ENCODE data around the gene LYPD4. TPM values are rescaled to one million over a fixed set of nuclear protein-coding genes. Genes with fewer than 3 reads are reported as not detected.

The LYPD4 gene
- total RNA-seq, 1 donor from 2014 or later, result not detected

DNA sequence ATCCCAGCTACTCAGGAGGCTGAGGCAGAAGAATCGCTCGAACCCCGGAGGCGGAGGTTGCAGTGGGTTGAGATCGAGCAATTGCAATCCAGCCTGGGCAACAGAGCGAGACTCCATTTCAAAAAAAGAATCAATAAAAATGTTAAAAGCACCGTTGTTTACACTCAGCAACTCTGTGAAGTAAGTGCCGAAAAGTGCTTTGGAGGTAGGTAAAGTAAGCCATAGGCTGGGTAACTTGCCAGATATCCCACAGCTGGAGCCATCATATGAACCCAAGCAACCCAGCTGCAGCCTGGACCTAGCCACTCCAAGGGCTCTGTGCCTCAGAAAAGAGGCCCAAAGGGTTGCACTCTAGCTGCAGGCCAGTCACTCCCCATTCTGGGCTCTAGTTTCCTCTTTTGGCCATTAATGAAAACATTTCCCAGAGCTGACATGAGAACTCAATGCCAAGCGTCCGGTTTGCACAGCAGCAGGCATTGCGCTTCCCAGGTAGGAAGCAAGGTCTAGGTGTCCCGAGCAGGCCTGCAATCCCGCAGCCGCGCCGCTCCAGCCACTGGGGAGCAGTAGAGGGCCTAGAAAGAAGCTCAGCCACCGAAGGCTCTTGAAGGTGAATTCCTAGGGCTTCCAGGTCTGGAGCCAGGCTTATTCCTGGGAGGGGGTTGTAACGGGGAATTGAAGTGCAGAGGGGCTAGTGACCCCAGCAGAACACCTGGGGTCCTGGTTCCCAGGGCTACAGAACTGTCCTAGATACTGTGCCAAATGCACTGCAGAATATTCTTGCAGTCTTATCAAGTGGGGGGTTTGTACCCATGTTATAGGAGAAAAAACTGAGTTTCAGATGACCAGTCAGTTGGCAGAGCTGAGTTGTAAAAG, 28.5 kb upstream of the LYPD4 start:
- DNase-seq, result no peak

DNA sequence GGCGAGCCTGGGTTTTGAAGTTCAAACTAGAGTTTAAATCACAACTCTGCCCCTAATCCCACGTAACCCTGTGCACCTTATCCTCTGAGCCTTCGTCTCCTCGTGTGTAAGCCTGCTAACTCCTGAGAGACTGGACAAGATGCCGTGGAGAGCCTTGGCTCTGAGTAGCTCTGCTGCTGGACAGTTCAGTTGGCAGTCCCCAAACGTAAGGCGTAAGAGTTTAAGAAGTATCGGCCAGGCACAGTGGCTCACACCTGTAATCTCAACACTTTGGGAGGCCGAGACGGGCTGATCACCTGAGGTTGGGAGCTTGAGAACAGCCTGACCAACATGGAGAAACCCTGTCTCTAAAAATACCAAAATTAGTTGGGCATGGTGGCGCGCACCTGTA, 27.9 kb upstream of the LYPD4 start:
- DNase-seq, result no peak

DNA sequence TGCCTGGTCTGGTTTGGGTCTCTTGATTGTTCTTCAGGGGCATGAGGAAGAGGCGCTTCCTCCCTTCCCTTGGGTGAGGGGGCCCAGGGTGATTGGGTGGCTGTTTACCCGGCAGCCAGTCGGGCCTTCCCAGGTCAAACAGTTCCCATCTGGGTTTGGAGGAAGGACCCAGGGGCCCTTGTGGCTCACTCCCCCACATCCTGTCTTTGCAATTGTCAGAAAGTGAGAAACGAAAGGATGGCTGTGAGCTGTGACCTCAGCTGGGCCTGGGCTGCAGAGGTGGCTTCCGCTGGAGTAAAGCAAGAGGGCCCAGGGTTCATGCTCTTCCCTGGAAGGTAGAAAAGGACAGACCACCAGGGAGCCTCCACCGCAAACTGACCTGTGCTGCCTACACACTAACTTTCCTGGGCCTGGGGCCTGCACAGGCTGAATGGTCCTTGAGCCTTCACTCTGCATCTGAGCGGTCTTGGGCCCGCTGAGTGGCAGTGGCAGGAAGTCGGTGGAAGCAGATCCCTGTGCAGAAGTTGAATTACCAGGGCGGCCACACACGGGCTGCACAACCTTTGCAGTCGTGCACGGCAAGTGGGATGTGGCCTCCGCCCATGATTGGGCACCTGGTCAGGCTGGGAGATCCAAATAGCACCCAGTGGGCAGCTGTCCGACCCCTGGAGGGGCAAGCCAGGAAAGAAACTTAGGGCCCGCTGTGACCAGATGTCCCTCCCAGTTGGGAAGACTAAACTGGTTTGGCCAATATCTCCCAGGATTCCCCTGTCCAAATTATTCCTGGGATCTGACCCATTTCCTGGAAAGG, 27.3 kb upstream of the LYPD4 start:
- DNase-seq, result no peak

DNA sequence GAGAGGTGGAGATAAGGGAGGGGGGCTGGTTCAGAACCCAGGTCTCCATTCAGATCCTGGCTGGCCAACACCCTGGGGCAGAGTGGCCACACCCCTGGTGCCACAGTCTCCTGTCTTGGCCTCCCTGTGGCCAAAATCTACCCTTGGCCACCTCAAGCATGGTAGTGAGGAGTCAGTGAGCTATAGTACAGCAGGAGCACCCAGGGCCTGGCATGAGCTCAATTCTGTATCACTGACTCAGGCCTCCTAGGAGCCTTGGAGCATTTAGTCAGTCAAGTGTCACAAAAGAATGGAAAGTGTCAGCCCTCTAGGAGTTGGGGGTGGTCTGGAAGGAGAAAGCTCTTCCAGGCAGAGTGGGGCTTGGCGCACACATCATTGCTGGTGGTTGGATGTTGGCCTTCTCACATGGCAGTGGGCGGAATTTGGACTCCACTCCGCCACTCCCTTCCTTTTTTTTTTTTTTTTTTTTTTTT, 26.0 kb upstream of the LYPD4 start:
- DNase-seq, result no peak

DNA sequence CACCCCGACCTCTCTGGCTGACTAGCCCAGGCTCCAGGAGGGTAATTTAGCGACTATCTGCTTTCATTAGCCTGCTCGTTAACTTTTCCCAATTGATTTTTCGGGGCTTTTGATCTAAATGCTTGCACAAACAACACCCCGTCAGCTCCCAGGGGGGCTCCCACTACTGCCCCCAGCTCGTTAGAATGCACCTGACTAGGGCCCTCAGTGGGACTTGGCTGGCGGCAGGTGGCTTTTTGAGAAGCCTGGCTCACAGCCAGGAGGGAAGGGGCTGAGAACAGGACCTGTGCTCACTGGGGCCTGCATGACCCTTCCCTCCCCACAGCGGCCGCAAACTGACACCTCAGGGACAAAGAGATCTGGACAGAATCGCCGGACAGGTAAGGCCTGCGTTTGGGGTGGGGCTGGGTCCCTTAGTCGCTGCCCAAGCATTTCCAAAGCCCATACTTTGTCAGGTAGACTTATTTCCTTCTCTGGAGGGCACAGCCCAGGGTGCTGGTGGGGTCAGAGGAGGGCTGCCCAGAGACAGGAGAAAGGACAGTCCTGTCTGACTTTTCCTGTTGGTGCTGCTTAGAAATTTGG, 25.0 kb upstream of the LYPD4 start:
- DNase-seq, result no peak

DNA sequence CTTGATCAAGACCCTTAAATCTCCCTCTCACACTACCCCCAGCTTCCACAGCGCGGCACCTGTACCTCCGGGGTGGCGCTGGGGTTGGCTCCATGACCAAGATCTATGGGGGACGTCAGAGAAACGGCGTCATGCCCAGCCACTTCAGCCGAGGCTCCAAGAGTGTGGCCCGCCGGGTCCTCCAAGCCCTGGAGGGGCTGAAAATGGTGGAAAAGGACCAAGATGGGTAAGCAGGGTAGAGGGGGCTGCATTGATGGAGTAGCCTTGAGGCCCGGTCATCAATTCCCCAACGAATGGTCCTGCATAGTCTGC, 24.5 kb upstream of the LYPD4 start:
- DNase-seq, result no peak

DNA sequence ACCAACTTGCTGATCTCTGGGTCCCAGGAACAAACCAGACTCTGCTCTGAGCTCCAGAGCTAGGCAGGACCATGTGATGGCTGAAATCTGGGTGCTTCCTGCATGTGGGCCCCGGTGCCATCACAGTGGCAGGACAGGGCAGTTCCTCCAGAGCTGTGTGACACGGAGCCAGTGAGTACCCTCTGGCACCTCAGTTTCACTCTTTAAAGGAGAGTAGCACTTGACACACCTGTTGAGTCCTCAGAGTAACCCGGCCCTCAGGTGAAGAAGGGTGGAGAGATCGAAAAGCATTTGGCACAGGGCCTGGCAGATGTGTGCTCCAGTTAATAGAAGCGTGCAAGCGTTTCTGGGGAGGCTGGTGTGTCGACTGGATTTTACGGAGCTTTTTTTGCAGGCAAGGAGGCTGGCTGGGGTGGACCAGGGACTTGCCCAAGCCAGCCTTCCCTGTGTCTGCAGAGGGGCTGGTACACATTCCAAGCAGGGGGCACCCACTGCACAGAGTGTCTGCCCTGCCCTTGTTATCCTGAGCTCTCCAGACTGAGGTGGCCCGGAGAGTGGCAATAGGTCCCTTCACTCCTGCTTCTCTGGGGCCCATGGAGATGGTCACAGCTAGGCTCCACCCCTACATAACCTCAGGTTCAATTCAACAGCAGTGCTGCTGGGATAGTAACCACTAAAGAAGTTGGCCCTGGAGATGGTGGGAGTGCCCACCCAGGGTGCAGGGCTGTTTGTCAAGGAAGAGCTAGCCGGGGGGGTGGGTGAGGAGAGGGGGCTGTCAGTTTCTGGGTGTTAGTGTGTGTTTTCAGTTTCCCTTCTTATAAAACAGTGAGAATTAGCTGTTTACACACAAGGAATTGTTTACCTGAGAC, 23.9 kb upstream of the LYPD4 start:
- no peak for DNase-seq

DNA sequence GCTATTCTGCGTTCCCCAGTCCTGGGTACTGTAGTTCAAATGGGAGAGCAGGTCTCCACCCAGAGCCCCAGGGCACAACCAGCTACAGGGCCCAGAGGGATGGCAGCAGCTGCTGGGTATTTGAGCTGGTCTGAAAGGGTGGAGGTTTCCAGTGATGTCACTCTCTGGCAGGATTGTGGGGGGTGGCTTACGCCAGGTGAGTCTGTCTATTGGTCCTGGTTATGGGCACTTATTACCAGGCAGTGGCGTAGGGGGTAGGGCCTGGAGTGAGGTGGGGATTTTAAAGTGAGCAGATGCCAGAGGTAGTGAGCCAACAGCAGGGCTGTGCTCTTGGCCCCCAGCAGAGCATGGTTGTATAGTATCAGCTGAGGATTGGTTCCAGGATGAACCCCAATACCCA, 21.8 kb upstream of the LYPD4 start:
- no peak for DNase-seq

DNA sequence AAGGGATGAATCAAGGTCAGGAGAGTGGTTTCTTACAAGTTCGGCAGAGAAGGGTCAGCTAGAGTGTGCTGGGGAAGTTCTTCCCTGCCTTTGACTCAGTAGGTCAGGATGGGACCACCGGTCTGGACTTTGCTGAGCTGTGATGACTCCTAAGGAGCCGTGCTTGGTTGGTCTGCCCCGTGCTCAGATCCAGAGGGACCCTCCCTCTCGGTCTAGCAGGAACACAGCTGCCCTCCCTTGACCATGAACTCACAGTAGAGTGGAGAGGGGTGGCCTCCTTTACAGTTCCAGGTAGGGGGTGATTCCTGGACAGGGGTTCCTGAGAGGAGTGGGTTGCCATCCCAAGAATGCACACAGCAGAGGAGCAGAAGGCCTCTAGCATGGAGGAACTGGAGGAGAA, 19.9 kb upstream of the LYPD4 start:
- DNase-seq, result no peak

DNA sequence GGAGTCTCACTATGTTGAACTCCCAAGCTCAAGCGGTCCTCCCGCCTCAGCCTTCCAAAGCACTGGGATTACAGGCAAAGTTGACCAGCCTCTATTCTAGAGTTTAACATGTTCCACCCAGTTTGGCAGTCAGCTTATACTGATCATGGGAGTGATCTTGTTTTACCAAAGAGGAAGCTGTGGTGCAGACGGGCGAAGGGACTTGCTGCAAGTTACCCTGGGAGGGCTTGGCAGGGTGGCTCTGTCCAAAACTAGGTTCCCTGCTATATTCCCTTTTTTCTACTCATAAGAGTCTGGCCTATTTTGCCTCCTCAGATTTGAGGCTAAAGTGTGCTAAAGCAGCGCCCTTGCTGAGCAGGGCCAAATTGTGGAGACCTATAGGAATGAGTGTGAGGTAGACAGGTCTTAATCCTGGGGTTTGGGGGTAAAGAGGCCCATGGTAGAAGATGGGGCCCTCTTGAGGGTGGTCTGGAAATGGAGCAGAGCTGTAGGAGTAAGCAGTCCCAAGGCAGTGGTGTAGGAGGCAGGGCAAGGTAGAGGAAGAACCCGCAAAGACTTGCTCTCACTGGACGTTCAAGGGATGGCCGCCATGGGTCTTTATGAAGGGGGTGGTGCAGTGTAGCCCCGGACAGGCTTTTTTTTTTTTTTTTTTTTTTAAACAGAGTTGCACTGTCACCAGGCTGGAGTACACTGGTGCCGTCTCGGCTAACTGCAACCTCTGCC, 18.9 kb upstream of the LYPD4 start:
- no peak for DNase-seq

DNA sequence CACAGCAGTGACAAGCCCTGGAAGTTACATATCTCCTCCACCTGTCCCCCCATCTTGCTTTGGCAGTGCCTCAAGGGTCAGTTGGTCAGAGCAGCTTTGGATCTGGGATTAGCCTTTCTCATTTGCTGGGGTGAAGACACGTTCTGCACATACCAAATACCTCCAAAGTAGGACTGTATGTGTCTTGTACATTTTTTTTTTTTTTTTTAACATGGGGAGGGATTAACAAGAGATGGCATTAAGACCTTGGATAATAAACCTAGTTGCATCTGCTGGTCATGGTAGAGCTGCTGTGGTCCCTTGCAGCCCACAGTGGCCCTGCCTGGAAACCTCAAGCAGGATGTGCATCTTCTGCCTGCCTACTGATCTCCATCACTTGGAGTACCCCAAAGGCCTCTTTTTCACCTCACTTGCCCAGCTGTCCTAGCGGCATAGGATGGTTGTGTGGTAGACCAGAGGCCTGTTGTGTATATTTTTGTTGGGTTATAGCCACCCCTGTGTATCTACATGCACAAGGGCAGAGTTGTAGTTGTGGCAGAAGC, 18.0 kb upstream of the LYPD4 start:
- DNase-seq, result no peak

DNA sequence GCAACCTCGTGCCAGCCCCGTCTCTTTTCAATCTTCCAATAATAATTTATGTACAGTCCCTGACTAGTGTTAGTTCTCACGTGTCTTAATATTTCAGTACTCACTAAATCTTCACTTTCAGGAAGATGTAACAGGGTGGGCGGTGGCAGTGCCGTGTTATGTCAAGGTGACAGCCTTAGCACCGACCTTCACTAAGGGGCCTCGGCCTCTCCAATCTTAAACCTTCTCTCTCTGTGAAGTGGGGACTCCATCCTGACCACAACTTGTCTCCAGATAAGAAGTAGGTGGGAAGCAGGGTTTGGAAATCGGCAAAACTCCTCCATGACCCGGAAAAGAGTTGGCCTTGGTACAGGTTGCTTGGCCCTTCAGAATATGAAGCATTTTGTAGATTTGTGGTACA, 17.4 kb upstream of the LYPD4 start:
- DNase-seq, result no peak

DNA sequence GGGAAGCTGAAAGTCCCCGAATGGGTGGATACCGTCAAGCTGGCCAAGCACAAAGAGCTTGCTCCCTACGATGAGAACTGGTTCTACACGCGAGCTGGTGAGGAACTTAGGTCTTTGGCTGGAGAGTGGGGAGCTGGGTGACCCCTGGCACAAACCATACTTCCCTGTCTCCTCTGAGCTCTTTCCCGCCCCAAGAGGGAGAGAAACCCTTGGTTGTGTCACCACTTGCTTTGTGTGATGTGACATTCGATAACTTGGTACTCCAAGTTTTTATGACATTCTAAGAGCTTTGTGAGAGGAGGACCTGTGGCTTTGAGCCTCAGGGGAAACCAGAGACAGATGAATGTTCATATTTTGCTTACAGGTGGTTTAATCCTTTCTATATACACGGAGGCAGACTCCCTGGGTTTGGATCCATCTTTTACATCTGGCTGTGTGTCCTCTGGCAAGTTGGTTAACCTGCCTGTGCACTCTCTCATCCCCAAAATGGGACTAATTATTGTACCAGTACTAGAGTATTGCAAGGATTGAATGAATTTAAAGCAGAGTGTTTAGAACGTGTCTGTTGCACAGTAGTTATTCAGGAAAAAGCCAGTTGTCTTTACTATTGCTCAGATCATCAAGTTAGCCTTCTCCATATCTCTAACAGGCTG, 16.8 kb upstream of the LYPD4 start:
- no peak for DNase-seq

DNA sequence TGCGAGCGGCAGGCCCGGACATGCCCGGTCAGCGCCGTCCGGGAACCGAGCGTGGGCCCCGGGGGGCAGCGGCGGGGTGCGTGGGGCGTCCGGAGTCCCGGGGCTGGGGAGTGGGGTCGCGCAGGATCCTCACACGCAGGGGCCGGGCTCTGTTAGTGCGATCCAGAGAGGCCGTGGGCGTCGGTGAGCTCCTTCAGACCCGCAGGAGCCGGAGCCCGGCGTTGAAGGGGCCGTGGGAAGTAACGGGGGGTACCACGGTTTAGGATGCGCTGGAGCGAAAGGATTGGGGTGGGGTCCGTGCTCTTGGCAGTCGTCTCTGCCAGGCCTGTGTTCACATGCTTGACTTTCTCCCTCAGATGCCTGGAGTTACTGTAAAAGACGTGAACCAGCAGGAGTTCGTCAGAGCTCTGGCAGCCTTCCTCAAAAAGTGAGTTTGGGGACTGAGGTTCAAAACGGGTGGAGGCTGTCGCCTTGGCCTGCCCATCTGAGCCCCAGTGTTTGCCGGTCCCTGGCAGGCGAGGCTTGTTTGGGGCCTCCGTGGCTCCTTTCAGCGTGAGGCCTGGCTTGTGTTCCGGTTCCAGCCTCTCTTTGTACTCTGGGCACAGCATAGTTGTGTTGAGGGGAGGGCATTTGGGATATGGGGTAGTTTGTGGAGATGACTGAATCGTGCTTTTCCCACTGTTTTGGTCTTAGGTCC, 16.1 kb upstream of the LYPD4 start:
- DNase-seq, result no peak

DNA sequence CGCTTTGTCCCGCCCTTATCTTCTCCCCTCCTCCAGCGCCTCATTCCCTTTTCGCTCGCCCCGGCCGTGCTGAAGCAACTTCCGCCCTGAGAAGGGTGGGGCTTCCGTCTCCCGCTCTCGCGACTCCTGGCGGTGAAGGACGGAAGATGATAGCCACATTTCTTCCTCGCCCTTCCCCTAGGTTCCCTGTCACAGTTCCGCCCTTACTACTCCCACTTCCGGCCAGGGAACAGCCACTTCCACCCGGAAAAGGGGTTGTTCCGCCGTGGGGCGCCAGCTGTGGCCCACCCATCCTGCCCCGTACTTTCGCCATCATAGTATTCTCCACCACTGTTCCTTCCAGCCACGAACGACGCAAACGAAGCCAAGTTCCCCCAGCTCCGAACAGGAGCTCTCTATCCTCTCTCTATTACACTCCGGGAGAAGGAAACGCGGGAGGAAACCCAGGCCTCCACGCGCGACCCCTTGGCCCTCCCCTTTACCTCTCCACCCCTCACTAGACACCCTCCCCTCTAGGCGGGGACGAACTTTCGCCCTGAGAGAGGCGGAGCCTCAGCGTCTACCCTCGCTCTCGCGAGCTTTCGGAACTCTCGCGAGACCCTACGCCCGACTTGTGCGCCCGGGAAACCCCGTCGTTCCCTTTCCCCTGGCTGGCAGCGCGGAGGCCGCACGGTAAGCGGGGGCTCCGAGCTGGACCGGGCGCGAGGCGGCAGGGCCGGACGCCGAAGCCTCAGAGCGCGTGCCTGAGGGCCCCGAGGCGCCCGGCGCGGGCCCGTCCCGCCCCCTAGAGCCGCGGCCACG, 15.3 kb upstream of the LYPD4 start, which contains the start of gene RPS19:
Gene RPS19, plus strand, starts transcription at position 638 of the 801 bp plus-strand sequence. CDS start 520 bp downstream, outside the sequence.
- DNase-seq, result peak; percentile 98

DNA sequence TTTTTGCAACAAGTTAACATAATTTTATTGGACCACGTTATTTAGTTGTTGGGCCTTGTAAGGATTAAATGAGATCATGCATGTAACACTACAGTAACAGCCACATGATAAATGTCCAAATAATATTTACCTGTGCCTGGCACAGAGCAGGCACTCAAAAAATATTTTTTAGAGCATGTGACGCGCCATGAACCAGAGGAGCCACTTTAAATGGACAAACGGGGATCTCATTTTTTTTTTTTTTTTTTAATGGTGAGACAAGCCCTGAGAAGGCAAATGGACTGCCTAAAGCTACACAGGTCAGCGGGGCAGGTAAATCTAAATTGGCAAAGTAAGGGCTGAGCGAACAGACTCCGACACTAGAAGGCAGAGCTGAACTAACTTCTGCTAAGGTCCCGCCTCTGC, 14.7 kb upstream of the LYPD4 start:
- no peak for DNase-seq

DNA sequence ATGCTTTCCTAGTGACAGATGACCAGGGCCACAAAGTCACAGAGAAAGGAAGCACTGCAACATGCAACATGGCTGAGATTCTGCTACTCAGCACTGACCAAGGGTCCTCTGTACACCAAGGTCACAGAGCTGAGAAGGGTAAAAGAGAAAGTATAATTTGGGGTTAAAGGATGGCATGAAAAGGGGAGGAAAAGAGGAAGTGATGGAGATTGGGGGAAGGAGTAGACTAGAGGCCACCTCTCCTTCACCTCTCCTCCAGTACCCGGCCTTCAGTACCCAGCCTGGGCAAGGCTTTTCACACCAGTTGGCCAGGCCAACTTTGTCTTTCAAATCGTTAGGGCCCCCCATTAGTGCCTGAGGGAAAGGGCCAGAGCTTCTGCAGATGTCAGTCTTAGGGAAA, 9.3 kb upstream of the LYPD4 start:
- no peak for DNase-seq

DNA sequence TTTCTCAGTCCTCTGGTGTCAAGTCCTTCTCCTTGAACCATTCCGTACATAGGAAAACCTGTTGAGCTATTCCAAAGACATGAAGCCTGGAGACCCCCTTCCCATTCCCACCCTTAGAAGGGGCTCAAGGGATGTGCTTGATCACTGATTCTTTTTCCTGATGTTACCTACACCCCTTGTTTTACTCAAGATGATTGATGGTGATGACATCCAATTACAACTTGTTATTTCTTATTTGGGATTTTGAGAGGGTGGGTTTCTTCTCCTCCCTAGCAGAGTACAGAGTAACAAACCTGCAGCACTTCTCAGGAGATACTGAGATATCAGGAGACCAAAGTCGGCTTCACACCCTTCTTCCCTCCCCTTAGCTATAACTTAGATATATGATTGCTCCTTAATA, 8.9 kb upstream of the LYPD4 start:
- DNase-seq, result no peak

DNA sequence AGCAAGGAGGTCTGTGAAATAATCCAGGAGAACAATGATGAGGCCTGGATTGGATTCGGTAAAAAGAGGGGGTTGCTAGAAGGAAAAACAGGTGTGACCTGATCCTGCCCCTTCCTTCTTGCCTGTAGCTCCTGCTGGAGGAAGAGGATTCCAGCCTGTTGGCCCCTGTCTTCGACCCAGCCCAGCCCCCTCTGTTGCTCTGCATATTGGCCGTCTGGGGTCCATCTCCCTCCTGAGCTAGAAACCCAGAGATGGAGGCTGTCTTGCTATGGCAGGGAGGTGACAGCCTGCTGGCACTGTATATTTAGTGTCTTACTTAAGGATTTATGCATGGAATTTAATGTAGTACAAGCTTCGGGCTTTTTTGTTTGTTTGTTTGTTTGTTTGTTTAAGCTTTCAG, 7.0 kb upstream of the LYPD4 start:
- no peak for DNase-seq

All from skin of body (tissue), 2 donors.